Measurements from ENCODE around the gene HOXA9. TPM values are rescaled to one million over a fixed set of nuclear protein-coding genes. Genes with fewer than 3 reads are reported as not detected.

The HOXA9 gene
- total and polyA plus RNA-seq, 2 of the 8 experiments (the other 6 are each of a cell fraction or from before 2014, with no cell fraction given), result not detected

GRCh38 chr7:27198138-27198841 is 33.0 kb upstream of the HOXA9 start (continued):
- TF ChIP-seq, protein P1, sequence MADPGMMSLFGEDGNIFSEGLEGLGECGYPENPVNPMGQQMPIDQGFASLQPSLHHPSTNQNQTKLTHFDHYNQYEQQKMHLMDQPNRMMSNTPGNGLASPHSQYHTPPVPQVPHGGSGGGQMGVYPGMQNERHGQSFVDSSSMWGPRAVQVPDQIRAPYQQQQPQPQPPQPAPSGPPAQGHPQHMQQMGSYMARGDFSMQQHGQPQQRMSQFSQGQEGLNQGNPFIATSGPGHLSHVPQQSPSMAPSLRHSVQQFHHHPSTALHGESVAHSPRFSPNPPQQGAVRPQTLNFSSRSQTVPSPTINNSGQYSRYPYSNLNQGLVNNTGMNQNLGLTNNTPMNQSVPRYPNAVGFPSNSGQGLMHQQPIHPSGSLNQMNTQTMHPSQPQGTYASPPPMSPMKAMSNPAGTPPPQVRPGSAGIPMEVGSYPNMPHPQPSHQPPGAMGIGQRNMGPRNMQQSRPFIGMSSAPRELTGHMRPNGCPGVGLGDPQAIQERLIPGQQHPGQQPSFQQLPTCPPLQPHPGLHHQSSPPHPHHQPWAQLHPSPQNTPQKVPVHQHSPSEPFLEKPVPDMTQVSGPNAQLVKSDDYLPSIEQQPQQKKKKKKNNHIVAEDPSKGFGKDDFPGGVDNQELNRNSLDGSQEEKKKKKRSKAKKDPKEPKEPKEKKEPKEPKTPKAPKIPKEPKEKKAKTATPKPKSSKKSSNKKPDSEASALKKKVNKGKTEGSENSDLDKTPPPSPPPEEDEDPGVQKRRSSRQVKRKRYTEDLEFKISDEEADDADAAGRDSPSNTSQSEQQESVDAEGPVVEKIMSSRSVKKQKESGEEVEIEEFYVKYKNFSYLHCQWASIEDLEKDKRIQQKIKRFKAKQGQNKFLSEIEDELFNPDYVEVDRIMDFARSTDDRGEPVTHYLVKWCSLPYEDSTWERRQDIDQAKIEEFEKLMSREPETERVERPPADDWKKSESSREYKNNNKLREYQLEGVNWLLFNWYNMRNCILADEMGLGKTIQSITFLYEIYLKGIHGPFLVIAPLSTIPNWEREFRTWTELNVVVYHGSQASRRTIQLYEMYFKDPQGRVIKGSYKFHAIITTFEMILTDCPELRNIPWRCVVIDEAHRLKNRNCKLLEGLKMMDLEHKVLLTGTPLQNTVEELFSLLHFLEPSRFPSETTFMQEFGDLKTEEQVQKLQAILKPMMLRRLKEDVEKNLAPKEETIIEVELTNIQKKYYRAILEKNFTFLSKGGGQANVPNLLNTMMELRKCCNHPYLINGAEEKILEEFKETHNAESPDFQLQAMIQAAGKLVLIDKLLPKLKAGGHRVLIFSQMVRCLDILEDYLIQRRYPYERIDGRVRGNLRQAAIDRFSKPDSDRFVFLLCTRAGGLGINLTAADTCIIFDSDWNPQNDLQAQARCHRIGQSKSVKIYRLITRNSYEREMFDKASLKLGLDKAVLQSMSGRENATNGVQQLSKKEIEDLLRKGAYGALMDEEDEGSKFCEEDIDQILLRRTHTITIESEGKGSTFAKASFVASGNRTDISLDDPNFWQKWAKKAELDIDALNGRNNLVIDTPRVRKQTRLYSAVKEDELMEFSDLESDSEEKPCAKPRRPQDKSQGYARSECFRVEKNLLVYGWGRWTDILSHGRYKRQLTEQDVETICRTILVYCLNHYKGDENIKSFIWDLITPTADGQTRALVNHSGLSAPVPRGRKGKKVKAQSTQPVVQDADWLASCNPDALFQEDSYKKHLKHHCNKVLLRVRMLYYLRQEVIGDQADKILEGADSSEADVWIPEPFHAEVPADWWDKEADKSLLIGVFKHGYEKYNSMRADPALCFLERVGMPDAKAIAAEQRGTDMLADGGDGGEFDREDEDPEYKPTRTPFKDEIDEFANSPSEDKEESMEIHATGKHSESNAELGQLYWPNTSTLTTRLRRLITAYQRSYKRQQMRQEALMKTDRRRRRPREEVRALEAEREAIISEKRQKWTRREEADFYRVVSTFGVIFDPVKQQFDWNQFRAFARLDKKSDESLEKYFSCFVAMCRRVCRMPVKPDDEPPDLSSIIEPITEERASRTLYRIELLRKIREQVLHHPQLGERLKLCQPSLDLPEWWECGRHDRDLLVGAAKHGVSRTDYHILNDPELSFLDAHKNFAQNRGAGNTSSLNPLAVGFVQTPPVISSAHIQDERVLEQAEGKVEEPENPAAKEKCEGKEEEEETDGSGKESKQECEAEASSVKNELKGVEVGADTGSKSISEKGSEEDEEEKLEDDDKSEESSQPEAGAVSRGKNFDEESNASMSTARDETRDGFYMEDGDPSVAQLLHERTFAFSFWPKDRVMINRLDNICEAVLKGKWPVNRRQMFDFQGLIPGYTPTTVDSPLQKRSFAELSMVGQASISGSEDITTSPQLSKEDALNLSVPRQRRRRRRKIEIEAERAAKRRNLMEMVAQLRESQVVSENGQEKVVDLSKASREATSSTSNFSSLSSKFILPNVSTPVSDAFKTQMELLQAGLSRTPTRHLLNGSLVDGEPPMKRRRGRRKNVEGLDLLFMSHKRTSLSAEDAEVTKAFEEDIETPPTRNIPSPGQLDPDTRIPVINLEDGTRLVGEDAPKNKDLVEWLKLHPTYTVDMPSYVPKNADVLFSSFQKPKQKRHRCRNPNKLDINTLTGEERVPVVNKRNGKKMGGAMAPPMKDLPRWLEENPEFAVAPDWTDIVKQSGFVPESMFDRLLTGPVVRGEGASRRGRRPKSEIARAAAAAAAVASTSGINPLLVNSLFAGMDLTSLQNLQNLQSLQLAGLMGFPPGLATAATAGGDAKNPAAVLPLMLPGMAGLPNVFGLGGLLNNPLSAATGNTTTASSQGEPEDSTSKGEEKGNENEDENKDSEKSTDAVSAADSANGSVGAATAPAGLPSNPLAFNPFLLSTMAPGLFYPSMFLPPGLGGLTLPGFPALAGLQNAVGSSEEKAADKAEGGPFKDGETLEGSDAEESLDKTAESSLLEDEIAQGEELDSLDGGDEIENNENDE (IDR thresholded peaks at IDR 0.05; ENCODE audit: insufficient replicate concordance, low read length), result no peak
- peak; percentile 97 for TF ChIP-seq EZH2 (IDR thresholded peaks at IDR 0.05; ENCODE audit: low read depth, low read length, severe bottlenecking)
- TF ChIP-seq JUN (IDR thresholded peaks at IDR 0.05; ENCODE audit: low read depth, low read length), result no peak

Measured in H1 (cell line).